Fibroblast of mammary gland (primary cell): Measurements from ENCODE around the gene CCDC174.

Experiments used
- DNase-seq: peaks from one replicate; pipeline ENCODE4 v3.0.0-alpha.2; 2010; ENCODE audit warnings: low read depth
- H3K4me3 ChIP-seq: 2 replicates; pipeline ENCODE4 v1.5.1; 2011; ENCODE audit warnings: low read depth, mild to moderate bottlenecking, low read length, moderate library complexity; ENCODE audit not compliant: control insufficient read depth
- TF ChIP-seq, protein P1 (sequence below): conservative IDR thresholded peaks from 2 replicates; pipeline ENCODE4 v1.5.1; 2011; ENCODE audit warnings: low read depth, low read length, inconsistent platforms; ENCODE audit not compliant: control insufficient read depth, insufficient read depth

CCDC174 gene

DNA sequence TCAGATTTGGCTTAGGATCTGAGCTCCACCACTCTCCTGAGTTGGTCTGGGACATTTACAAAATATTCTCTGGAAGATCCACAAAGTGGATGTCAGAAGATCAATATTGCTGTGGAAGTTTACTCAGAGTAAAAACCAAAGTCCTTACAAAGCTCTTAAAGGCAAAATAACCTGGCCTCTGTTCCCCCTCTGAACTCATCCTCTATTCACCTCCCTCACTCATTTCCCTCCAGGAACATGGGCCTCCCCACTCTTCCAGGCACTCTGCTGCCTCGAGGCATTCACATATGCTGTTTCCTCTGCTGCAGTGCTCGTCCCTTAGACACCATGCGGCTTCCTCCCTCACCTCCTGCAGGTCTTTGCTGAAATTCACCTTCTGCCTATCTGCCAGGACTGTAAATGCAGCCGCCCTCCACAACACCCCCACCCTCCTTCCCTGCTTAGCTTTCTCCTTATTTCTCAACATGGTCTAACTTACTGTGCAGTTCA, 19.1 kb upstream of the CCDC174 start:
- TF ChIP-seq, protein P1, sequence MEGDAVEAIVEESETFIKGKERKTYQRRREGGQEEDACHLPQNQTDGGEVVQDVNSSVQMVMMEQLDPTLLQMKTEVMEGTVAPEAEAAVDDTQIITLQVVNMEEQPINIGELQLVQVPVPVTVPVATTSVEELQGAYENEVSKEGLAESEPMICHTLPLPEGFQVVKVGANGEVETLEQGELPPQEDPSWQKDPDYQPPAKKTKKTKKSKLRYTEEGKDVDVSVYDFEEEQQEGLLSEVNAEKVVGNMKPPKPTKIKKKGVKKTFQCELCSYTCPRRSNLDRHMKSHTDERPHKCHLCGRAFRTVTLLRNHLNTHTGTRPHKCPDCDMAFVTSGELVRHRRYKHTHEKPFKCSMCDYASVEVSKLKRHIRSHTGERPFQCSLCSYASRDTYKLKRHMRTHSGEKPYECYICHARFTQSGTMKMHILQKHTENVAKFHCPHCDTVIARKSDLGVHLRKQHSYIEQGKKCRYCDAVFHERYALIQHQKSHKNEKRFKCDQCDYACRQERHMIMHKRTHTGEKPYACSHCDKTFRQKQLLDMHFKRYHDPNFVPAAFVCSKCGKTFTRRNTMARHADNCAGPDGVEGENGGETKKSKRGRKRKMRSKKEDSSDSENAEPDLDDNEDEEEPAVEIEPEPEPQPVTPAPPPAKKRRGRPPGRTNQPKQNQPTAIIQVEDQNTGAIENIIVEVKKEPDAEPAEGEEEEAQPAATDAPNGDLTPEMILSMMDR = no peak
- DNase-seq = no peak
- H3K4me3 ChIP-seq = no peak overlapping the region

DNA sequence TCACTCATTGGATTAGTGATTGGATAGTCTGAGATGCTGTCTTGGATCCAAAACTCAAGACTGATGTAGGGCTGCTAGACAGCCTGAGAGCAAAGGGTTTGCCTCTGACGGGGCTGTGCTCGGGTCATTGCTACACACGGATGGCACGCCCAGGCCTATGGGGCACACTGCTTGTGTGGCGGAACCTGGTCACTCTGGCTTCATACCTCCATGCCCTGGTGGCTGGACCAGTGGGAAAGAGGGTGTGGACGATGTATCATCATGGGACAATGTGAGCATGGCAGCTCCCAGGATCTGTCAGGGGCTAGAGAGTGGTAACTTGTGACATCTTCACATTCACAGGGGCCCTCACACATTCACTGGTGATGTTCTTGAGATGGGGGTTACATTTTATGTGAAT, 18.1 kb upstream of the CCDC174 start:
- TF ChIP-seq, protein P1 = no peak
- H3K4me3 ChIP-seq = no peak overlapping the region
- DNase-seq = no peak

DNA sequence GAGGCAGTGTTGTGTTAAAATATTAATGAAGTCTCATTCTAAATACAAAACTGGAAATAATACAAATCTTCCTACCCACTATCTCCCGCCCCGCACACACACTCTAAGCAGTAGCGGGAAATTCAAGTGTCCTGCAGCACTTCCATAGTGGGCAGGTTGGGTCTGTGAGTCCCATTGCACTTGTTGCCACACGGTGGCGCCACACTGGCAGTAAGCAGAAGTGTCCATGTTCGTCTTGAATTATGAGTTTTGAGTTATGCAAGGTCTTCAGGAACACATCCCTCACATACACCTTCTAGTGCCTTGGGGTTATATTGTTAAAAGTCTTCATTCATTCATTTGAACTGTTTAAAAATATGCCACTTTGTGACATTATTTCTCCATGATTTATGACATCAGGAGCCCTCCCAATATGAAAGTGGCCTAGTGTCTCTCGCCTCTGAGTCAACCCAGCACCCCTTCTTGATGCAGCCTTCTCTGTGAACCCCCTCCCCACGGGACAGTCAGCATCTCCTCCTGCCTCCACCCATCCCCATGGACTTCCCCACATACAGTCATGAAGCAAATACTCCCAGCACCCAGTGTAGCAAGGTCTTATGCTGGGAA, 17.6 kb upstream of the CCDC174 start:
- TF ChIP-seq, protein P1 = peak; percentile 87
- H3K4me3 ChIP-seq = no peak overlapping the region
- DNase-seq = peak; percentile 70

DNA sequence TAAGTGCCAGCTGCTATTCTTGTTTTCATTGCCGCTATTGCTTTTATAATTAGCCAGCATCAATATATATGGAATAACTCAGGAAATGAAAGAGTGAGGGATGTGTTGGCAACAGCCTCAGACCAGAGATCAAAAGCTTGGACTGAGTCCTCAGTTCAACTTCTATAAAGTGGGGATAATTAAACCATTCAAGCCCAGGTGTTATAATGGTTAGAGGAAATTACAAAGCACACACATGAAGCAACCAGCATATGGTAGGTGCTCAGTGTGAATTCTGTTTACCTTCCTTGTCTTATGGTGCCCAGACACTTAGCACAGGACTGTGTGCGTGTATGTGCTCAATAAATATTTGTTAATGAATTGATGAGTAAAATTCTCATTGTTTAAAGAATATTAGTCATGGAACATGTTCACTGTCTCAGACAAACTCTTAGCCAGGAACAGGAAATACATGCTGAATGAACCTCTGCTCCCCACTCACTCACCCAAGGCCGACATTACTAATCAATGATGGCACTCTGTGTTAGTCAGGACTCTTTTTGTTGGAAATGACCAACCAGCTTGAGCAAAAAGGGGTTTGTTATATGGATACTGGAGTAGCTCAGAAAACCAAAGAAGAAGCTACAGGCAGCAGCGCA, 16.7 kb upstream of the CCDC174 start:
- TF ChIP-seq, protein P1 = no peak
- peak; percentile 55 for DNase-seq
- H3K4me3 ChIP-seq = no peak overlapping the region

DNA sequence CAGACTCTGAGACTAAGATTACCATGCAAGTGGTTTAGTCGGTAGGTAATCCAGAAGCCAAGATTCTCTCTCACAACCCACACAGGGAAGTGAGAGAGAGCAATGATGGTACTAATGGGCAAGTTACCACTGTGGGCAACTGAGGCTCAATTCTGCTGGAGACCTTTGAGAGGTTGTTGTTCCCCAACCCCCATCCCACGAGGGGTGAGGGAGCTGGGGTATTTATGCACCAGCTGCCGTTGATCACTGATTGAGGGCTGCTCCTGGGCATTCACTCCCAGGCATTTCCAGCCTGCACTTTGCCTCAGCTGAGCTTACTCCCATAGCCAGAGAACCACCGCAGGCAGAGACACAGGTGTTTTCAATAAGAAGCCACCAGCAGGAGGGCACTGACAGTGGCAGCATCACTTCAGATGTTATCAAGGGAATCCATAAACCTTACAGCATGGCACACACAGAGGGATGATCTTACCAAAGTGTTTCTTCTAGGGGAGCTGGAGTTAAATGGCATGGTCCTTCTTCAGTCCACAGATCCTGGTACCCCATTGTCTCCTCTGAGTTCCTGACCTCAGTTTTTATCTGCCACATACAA, 15.0 kb upstream of the CCDC174 start:
- H3K4me3 ChIP-seq = no peak overlapping the region
- TF ChIP-seq, protein P1 = no peak
- no peak for DNase-seq

DNA sequence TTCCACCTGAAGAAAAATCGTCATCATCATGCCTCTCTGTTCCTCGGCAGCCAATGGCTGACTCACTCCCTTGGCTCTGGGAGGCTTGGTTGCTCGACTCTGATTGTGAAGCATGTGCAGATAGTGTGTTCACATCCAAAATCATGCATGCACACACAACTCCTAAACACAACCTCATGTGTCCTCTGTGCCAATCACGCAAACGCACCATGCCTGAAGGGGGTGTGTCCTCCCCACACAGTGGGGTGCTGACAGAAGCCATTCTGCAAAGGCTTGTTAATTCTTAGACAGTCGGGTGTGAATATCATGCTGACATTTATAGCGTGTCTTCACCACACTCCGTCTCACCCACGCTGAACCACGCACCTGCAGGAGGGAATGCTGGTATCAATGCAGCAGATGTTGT, 11.4 kb upstream of the CCDC174 start:
- peak; percentile 11 for DNase-seq
- H3K4me3 ChIP-seq = no peak overlapping the region
- TF ChIP-seq, protein P1 = no peak
